WERI-Rb-1 (cell line): ENCODE results near the gene KCND3.
A peak's percentile ranks its signal among the peaks of the same experiment; 100 is the strongest.

Source experiments
- DNase-seq: peaks from one replicate; pipeline ENCODE4 v3.0.0-alpha.2; 2020
- H3K27ac ChIP-seq: fragments of 250-450 bp; sonication (Bioruptor Pico); 2 replicates; pipeline ENCODE4 v1.5.1; 2020; ENCODE audit warnings: mild to moderate bottlenecking, moderate library complexity
- H3K27me3 ChIP-seq: fragments of 250-450 bp; sonication (Bioruptor Pico); 2 replicates; pipeline ENCODE4 v1.5.1; 2021; ENCODE audit warnings: mild to moderate bottlenecking, low read depth, moderate library complexity; ENCODE audit not compliant: insufficient read depth, severe bottlenecking
- H3K36me3 ChIP-seq: fragments of 250-450 bp; sonication (Bioruptor Pico); 2 replicates; pipeline ENCODE4 v1.5.1; 2020; ENCODE audit warnings: mild to moderate bottlenecking, moderate library complexity
- H3K4me3 ChIP-seq: 2 replicates; pipeline ENCODE4 v1.5.1; 2011; ENCODE audit warnings: low read depth, mild to moderate bottlenecking, control low read depth, low read length
- H3K9me3 ChIP-seq: fragments of 250-450 bp; sonication (Bioruptor Pico); 2 replicates; pipeline ENCODE4 v1.5.1; 2021; ENCODE audit warnings: mild to moderate bottlenecking, moderate library complexity; ENCODE audit not compliant: severe bottlenecking
- TF ChIP-seq, protein P1 (sequence below): IDR thresholded peaks from 2 replicates; pipeline ENCODE4 v1.5.1; 2011; ENCODE audit warnings: low read depth, mild to moderate bottlenecking, control low read depth, inconsistent platforms, low read length

The KCND3 gene

GRCh38 chr1:111961773-111962565 is 27.5 kb downstream of the KCND3 start:
- H3K4me3 ChIP-seq, result no peak overlapping the region
- H3K27ac ChIP-seq, result no peak overlapping the region
- H3K9me3 ChIP-seq, result no peaks in the 10 kb centered on the region
- TF ChIP-seq, protein P1, sequence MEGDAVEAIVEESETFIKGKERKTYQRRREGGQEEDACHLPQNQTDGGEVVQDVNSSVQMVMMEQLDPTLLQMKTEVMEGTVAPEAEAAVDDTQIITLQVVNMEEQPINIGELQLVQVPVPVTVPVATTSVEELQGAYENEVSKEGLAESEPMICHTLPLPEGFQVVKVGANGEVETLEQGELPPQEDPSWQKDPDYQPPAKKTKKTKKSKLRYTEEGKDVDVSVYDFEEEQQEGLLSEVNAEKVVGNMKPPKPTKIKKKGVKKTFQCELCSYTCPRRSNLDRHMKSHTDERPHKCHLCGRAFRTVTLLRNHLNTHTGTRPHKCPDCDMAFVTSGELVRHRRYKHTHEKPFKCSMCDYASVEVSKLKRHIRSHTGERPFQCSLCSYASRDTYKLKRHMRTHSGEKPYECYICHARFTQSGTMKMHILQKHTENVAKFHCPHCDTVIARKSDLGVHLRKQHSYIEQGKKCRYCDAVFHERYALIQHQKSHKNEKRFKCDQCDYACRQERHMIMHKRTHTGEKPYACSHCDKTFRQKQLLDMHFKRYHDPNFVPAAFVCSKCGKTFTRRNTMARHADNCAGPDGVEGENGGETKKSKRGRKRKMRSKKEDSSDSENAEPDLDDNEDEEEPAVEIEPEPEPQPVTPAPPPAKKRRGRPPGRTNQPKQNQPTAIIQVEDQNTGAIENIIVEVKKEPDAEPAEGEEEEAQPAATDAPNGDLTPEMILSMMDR, result no peak
- DNase-seq, result no peak
- peaks cover 18% of the 10 kb centered on the region for H3K27me3 ChIP-seq
- H3K36me3 ChIP-seq, result no peaks in the 10 kb centered on the region

GRCh38 chr1:111961016-111961415 is 28.5 kb downstream of the KCND3 start:
- no peak for DNase-seq

GRCh38 chr1:111959436-111959835 is 30.0 kb downstream of the KCND3 start:
- Histone ChIP-seq H3K9me3 (no peaks in the 10 kb centered on the region), H3K27me3 (peaks cover 11% of the 10 kb centered on the region), H3K27ac (no peak overlapping the region), H3K4me3 (no peak overlapping the region), H3K36me3 (no peaks in the 10 kb centered on the region)
- TF ChIP-seq, protein P1, result peak; percentile 15; the same call in 1 of the 2 replicates
- DNase-seq, result no peak

More at GRCh38 chr1:111961016-111961415, 28.5 kb downstream of the KCND3 start:
- no peak overlapping the region for H3K27ac ChIP-seq
- H3K4me3 ChIP-seq, result no peak overlapping the region
- H3K9me3 ChIP-seq, result no peaks in the 10 kb centered on the region
- no peaks in the 10 kb centered on the region for H3K36me3 ChIP-seq
- TF ChIP-seq, protein P1, result no peak
- peaks cover 15% of the 10 kb centered on the region for H3K27me3 ChIP-seq

DNA sequence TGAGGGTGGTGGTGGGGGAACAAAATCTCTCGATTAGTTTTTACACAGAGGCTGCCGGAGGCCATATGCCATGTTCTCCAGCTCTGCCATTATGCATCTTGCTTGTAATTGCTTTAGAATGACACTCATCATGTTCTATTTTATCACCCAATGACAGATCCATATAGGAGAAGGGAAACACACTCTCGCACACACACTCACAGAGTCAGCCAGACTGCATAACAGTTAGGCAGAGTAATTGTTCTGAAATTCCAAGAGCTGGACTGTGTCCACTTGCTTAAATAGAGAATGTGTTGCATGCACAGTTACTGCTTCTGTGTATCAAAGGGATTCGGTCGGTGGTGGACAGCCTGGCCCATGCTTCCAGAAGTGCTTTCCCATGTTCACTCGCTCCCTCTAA is 30.6 kb downstream of the KCND3 start:
- TF ChIP-seq, protein P1, result no peak

DNA sequence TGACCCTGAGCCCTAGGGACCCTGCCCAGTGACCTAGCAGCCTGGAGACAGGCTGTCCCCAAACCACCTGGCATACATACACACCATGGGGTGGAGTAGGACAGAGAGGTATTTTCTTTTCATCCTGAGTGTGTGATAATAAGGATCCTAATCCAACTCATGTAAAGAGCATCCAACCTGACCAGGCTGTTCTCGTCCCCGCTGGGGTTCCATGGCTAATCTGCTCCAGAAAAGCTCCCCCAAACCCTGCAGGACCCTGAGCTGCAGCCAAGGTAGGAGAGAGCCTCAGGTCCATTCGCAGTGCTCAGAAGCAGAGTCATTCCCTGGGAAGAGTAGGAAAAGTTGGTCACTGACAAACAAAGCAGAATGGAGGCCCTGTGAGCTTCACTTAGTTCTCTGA is 31.4 kb downstream of the KCND3 start:
- H3K36me3 ChIP-seq, result no peaks in the 10 kb centered on the region
- no peak for DNase-seq
- TF ChIP-seq, protein P1, result no peak
- H3K27me3 ChIP-seq, result peaks cover 11% of the 10 kb centered on the region
- H3K9me3 ChIP-seq, result no peaks in the 10 kb centered on the region
- H3K27ac ChIP-seq, result no peak overlapping the region
- no peak overlapping the region for H3K4me3 ChIP-seq

More for the DNA sequence above, 30.6 kb downstream of the KCND3 start:
- H3K9me3 ChIP-seq, result no peaks in the 10 kb centered on the region
- H3K27ac ChIP-seq, result no peak overlapping the region
- H3K27me3 ChIP-seq, result peaks cover 11% of the 10 kb centered on the region
- no peak overlapping the region for H3K4me3 ChIP-seq
- no peaks in the 10 kb centered on the region for H3K36me3 ChIP-seq
- no peak for DNase-seq
